ENCODE results near the gene DRD1.

GRCh38 chr5:175493726-175494125 is 49.7 kb upstream of the DRD1 start:
- TF ChIP-seq EZH2 (IDR thresholded peaks at IDR 0.05; ENCODE audit: borderline replicate concordance, low read length), result no peak
- TF ChIP-seq, protein P1, sequence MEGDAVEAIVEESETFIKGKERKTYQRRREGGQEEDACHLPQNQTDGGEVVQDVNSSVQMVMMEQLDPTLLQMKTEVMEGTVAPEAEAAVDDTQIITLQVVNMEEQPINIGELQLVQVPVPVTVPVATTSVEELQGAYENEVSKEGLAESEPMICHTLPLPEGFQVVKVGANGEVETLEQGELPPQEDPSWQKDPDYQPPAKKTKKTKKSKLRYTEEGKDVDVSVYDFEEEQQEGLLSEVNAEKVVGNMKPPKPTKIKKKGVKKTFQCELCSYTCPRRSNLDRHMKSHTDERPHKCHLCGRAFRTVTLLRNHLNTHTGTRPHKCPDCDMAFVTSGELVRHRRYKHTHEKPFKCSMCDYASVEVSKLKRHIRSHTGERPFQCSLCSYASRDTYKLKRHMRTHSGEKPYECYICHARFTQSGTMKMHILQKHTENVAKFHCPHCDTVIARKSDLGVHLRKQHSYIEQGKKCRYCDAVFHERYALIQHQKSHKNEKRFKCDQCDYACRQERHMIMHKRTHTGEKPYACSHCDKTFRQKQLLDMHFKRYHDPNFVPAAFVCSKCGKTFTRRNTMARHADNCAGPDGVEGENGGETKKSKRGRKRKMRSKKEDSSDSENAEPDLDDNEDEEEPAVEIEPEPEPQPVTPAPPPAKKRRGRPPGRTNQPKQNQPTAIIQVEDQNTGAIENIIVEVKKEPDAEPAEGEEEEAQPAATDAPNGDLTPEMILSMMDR (conservative IDR thresholded peaks at IDR 0.05 in 1 of 2, IDR thresholded peaks at IDR 0.05 in 1 of 2; ENCODE audit: extremely low read depth in 1 of 2, insufficient read depth in 1 of 2, low read depth in 1 of 2, low read length in 2 of 2), result no peak

All from mammary epithelial cell (primary cell).